Left renal pelvis (tissue), 4 donors: ENCODE results near the gene NUCB1. TPM values are rescaled to one million over a fixed set of nuclear protein-coding genes. Genes with fewer than 3 reads are reported as not detected.
"Not testable (repeated sequence)": the region's sequence is repeated elsewhere in the genome, so short reads cannot be mapped to it uniquely, and the experiment has no call there.

ENCODE experiments used
- DNase-seq, 4 donors: peaks; one replicate each; pipeline ENCODE4 v3.0.0-alpha.2; 2013; ENCODE audit warnings: low read depth in 4 of 4, low spot score in 3 of 4
- polyA plus RNA-seq, 4 donors: library from polyadenylated mRNA; unstranded; fragments of 120-200 nt; gene quantifications; one replicate each; pipeline ENCODE4 v1.2.1, GENCODE V29; 2013; ENCODE audit not compliant: insufficient read length in 4 of 4

NUCB1 gene
- polyA plus RNA-seq, result 100 to 1,000 TPM; 223 to 314 (median 261) TPM

- peak; percentile 95 to 99 (median 98) for DNase-seq
Observed at GRCh38 chr19:48899781-48900476, at the start of gene NUCB1. TSS of gene NUCB1 (plus strand) at chr19:48900312. CDS start at chr19:48900797, 485 bp downstream.

DNA sequence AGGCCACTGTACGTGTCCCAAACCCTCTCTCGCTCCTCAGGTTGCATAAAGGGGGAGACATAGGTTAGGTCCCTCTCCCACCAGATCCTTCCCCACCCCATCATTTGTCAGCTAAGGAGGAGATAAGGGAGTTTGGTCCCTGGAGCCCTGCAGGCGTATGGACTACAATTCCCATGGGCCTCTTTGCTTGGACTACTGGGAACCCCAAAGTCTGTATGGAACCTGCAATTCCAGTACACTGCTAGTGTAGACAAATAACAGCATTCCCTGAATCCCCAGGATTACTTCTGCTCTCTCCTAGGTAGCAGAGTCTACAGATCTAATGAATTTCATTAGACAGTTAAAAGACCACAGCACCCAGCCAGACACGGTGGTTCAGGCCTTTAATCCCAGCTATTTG is 47.8 kb upstream of the NUCB1 start:
- DNase-seq, result no peak

DNA sequence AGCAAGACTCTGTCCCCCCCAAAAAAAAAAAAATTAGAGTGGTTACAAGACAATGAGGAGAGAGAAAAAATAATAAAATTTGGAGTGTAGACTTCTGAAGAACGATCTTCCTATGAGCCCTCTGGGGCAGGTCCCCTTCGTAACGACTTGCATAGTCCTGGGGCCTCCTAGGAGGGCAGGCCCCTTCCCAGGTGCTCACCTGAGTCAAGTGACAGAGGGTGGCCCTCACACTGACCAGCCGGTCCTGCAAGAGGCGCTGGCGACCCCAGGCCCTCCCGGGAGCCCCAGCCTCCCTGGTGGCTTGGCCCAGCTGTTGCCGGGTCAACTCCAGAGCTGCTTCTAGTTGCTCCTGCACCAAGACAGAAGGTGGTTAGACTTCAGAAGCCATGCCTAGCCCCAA is 46.6 kb upstream of the NUCB1 start:
- no peak for DNase-seq

- no peak for DNase-seq
Observed at GRCh38 chr19:48854103-48854502, 46.0 kb upstream of the NUCB1 start.

DNA sequence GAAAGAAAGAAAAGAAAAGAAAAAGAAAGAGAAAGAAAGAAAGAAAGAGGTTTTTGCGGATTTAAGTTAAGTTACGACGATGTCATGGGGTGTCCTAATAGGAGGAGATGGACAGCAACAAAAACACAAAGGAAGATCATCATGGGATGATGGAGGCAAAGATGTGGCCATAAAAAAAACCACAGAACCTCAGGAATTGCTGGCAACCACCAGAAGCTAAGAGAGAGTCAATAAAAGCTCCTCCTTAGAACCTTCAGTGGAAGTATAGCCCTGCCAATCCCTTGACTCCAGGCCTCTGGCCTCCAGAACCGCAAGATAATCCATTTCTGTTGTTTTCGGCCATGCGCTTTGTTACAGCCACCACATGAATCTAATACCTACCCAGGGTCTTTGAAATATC is 43.2 kb upstream of the NUCB1 start:
- DNase-seq, result no peak

DNA sequence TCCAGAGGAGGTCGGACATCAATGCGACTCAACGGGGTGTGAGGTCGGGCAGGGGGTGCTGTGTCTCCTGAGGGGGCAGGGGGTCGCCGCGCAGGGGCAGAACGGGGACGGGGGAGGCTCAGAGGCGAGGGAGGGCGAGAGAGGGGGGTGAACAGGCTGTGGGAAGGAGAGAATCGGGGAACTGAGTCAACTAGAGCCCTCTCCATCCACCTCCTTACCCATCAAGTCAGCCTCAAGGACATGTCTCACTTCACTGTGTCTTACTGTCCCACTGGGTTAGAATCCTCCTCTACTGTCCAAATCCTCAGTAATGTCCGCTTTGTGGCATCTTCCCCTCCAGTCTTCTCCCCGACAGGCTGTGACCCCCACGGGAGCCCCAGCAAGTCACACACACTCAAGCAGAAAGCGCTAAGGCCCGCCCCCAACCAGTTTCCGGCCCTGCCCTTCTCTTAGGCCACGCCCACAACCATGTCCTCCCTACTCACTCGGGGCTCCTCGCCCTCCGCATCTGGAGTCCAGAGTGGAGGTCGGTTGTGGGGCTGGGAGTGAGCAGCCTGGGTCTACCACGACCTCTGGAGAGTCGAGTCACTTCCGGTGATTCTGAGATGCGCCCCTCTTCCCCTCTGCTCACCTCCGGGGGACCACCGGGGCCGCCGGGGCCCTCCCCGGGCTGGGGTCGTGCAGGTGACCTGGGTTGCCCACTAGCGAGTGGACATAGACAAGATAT is 41.0 kb upstream of the NUCB1 start:
- no peak for DNase-seq

DNA sequence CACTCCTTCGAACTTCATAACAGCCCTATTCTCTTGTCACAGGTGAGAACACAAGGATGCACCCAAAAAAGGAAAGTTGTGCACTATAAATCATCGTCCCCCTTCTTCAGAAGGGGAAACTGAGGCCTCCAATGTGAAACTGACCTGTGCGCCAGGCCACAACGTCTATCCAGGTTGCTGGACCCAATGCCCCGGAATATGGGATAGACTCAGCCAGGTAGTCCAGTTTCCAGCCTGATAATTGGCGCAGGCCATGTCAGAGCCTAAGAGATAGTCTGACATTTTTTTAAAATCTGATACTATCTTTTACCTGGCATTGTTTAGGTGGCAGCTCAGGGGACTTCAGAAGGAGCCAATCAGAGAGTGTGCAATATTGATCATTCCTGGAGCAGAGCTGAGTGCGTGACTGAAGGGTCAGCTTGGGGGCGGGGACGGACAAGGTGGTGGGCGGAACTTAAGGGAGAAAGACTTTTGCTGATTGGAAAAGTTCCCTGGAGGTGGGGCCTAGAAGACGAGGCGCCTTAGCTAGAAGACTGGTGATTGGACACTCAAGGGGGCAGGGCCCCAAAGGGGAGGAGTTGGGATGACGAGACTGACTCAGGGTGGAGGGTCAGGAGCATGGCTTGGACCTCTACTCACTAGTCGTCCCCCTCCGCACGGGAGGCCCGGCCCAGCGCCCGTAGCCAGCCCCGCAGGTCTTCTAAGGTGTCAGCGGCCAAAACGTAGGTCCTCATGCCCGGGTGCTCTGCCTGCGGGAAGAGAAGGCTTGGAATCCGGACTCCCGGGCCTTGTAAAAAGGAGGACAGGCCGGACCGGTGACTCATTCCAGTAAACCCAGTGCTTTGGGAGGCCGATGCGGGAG is 40.2 kb upstream of the NUCB1 start:
- DNase-seq, result no peak

GRCh38 chr19:48861313-48861712 is 38.8 kb upstream of the NUCB1 start:
- no peak for DNase-seq

GRCh38 chr19:48862827-48863226 is 37.3 kb upstream of the NUCB1 start:
- DNase-seq, result no peak

DNA sequence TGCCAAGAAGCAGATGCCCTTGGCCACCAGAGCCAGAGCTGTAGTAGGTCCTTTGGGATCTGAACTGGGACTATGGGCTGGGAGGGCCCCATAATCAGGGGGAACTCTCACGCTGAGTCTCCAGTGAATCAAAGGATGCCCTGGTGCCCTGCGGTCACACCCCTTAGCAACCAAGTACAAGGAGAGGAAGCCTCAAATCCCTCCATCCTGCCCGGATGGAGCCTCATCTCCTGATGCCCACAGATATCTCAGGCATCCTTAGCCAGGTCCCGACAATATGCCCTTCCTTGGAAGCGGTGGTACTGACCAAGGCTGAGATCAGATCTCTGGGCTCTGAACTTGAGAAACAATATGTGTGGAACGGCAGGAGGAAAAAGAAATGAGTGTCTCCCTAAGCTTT is 33.4 kb upstream of the NUCB1 start:
- DNase-seq, result no peak

- DNase-seq, result no peak
Observed at GRCh38 chr19:48867123-48867745, 32.9 kb upstream of the NUCB1 start.

DNA sequence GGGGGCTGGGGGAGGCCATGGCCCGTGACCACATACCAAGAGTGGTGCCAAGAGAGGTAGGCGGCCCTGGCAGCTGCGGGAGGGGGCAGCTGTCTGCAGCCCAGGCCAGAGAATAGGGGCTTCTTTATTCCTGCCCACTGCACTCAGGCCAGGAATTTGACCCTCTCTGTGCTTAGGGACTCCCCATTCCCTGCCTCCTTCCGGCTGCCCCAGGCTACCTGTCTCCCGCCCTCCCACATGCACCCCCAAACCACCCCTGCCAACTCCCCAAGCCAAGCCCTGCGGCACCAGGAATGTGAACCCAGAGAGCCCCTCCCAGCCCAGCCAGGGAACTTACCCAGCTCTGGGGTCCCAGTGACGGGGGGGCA is 32.4 kb upstream of the NUCB1 start:
- no peak for DNase-seq

DNA sequence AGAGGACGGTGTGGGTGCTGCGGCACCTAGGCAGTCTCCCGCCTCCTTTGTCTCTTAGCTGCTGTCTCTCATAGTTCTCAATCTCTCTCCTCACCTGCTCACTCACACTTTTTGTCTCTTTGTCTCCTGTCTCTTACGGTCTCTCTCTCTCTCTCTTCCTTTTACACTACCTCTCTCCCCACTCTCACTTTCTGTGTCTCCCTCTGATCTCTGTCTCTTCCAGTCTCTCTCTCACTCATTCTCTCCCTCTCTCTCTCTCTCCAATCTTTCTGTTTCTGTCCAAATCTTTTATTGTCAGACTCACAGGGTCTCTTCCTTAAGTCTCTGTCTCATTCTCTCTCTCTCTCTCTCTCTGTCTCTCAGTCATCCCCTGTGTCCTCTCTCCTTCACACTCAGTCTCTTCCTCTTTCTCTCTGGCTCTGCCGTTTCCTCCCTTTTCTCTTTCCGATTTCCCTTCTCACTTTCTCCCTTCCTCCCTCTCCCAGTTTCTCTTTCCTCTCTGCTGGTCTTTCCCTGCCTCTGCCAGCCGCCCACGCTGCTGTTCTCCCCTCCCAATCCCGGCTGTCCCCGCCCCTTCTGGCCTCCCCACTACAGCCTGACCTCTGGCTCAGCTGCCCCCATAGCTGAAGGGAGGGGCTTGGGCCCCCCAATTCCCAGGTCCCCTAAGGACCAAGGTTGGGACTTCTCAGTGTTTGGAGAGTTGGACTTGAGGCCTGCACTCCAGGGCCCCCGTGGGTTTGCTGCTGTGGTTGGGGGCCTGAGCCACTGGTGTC is 31.8 kb upstream of the NUCB1 start, which contains the start of gene PLEKHA4:
Gene PLEKHA4, minus strand, starts transcription at position 504 of the 773 bp plus-strand sequence. CDS start 997 bp downstream, outside the sequence.
- no peak for DNase-seq

DNA sequence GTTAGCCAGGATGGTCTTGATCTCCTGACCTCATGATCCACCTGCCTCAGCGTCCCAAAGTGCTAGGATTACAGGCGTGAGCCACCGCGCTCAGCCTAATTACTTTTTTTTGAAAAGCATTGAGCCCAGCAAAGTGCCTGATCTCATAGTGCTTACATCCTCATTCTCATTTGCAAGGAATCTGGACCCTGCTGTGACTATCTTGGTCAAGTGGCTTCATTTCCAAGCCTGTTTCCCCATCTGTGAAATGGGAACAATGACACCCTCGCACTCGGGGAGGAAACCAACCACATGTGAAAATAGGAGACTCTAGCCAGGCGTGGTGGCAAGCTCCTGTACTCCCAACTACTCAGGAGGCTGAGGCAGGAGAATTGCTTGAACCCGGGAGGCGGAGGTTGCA is 30.1 kb upstream of the NUCB1 start:
- no peak for DNase-seq

DNA sequence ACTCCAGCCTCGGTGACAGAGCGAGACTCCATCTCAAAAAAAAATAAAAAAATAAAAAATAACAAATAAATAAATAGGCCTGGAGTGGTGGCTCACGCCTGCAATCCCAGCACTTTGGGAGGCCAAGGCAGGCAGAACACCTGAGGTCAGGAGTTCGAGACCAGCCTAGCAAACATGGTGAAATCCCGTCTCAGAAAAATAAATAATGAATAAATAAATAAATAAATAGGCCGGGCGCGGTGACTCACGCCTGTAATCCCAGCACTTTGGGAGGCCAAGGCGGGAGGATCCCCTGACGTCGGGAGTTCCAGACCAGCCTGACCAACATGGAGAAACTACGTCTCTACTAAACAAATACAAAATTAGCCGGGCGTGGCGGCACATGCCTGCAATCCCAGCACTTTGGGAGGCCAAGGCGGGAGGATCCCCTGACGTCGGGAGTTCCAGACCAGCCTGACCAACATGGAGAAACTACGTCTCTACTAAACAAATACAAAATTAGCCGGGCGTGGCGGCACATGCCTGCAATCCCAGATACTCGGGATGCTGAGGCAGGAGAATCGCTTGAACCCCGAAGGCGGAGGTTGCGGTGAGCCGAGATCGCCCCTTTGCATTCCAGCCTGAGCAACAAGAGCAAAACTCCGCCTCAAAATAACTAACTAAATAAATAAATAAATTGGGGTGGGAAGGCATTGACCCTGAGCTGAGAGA is 28.5 kb upstream of the NUCB1 start:
- not testable (repeated sequence) for DNase-seq

DNA sequence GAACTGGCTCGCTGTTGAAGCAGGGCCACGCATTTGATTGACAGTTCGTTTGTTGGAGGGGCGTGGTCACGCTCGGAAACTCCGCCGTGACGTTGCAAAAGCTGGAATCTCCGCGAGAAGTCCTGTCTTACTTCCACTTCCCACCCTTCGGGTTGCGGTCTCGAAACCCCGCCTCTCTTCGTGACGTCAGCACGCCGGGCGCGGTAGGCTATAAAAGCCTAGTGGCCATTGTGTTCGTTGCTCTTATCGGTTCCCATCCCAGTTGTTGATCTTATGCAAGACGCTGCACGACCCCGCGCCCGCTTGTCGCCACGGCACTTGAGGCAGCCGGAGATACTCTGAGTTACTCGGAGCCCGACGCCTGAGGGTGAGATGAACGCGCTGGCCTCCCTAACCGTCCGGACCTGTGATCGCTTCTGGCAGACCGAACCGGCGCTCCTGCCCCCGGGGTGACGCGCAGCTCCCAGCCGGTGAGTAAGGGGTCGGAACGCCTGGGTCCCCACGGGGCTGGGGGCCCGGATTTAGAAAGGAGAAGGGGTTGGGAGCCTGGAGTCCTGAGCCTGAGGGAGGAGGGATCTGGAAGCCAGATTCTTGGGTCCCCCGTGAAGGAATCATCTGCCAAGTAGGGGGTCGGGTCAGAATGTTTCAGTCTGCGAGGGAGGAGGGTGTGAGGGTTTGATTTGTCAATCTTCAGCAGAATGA is 27.8 kb upstream of the NUCB1 start, which contains the start of gene PPP1R15A:
Gene PPP1R15A, plus strand, starts transcription at position 240 of the 702 bp plus-strand sequence. CDS start 813 bp downstream, outside the sequence.
- peak; percentile 96 to 98 (median 96) for DNase-seq

DNA sequence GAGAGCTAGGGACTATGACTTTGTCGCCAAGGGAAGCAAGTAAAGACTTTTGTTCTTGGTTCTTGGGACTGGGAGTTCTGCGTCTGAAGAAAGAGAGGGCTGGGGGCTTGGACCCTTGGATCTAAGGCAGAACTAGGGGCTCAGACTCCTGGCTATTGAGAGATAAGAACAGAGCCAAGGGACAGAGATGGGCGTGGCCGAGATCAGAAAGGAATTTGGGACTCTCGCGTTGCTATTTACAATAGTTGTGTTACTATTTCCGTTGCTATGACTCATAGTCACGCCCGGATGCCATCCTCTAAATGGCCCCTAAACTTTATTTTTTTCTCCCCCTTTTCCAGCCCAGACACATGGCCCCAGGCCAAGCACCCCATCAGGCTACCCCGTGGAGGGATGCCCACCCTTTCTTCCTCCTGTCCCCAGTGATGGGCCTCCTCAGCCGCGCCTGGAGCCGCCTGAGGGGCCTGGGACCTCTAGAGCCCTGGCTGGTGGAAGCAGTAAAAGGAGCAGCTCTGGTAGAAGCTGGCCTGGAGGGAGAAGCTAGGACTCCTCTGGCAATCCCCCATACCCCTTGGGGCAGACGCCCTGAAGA is 27.1 kb upstream of the NUCB1 start:
- peak; percentile 75 to 87 (median 84) for DNase-seq
